RPMI7951 (cell line): ENCODE results near the gene LRRC37B. TPM values are rescaled to one million over a fixed set of nuclear protein-coding genes. Genes with fewer than 3 reads are reported as not detected.
"Not testable (repeated sequence)": the region's sequence is repeated elsewhere in the genome, so short reads cannot be mapped to it uniquely, and the experiment has no call there.

Source experiments
- DNase-seq: peaks from one replicate; pipeline ENCODE4 v3.0.0-alpha.2; 2012; ENCODE audit warnings: low read depth
- total RNA-seq: library from RNA; depleted of rRNA; stranded (reverse); fragments of >200 nt; shearing (Covaris generic); gene quantifications from 2 replicates; pipeline ENCODE4 v1.2.3, GENCODE V29; 2014; rRNA removed

LRRC37B gene
- total RNA-seq, 1 experiment from 2014 or later, result 12.6 TPM

DNA sequence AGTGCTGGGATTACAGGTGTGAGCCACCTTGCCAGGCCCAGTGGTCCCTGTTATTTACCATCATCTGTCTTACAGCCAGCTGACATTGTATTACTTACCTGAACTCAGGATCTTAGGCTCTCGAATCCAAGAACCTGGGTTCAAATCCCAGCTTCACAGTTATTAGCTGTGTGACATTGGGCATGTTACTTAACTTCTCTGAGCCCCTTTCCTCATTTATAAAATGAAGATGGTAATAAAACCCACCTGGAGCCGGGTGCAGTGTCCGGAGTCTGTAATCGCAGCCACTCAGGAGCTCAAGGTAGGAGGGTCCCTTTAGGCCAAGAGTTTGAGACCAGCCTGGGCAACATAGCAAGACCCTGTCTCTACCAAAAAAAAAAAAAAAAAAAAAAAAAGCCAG, 79.7 kb downstream of the LRRC37B start:
- DNase-seq, result not testable (repeated sequence)

- not testable (repeated sequence) for DNase-seq
Observed at GRCh38 chr17:32092062-32092461, 84.9 kb downstream of the LRRC37B start.

DNA sequence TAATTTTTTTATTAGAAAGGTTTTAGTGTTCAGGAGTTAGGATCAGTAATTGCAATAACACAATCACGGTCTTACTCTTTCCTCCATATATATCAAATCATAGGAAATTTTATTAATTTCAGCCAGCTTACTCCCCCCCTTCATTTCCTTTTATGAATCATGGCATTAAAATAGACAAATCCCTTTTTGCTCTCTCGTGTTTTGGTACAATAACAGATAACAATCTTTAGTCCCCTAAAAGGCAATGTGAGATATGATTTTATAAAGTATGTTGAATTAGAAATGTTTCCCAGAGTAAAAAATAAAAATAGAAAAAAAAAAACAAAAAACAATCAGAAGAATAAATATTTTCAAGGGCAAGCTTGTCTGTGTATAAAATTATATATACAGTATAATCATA, 92.5 kb downstream of the LRRC37B start:
- no peak for DNase-seq

DNA sequence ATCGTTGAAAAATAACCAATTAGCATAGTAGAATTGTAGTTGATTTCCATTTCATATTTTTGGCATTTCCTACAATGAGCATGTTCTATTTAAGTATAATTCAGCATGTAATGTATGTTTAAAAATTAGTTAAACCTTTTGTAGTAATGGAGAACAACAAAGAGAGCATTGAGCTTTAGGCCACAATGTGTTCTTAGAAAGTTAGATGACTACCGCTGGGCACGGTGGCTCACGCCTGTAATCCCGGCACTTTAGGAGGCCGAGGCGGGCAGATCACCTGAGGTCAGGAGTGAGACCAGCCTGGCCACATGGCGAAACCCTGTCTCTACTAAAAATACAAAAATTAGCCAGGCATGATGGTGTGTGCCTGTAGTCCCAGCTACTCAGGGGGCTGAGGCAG, 93.1 kb downstream of the LRRC37B start:
- DNase-seq, result not testable (repeated sequence)

GRCh38 chr17:32100971-32101631, 93.9 kb downstream of the LRRC37B start:
- no peak for DNase-seq

DNA sequence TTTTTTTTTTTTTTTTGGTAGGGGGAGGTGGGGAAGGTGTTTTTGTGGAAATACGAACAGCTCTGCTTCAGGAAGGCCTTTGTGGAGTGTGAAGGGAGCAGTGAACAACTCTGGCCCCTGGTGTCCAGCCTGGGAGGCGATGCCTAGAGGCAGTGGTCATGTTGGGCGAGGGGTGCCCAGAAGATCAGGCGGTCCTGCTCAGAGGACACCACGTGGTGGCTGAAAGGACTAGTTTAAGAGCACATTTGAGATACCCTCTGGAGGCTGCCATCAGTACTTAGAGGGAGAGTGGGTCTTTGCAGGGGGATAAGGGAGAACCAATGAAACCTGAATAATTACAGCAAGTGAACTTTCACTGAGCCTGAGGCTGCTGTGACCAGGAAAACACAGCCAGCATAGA, 95.0 kb downstream of the LRRC37B start:
- DNase-seq, result no peak

- DNase-seq, result no peak
Observed at GRCh38 chr17:32102646-32103186, 95.5 kb downstream of the LRRC37B start.

Other genes with a start within 250 kb of the LRRC37B start
- gene COPRS, start 148.1 kb upstream of the LRRC37B start, total RNA-seq, result 148 and 171 TPM in 2 replicates
- 25.5 and 35.9 TPM in 2 replicates for gene UTP6, start 105.7 kb upstream of the LRRC37B start, total RNA-seq
- gene SUZ12, start 70.4 kb upstream of the LRRC37B start, total RNA-seq, result 14.2 and 24.4 TPM in 2 replicates
- 34.5 and 43.4 TPM in 2 replicates for gene RHOT1, start 135.1 kb downstream of the LRRC37B start, total RNA-seq